CD8-positive, alpha-beta memory T cell (primary cell): ENCODE results near the gene GIPC1. TPM values are rescaled to one million over a fixed set of nuclear protein-coding genes. Genes with fewer than 3 reads are reported as not detected.
A peak's percentile ranks its signal among the peaks of the same experiment; 100 is the strongest.

ENCODE experiments used
- CTCF ChIA-PET: fragments of 350-600 bp; sonication (Branson Sonifier 250); formaldehyde crosslinking; loops from one replicate; lab custom pipeline; 2021; ENCODE audit warnings: antibody characterized with exemption; lab: Charles Lee
- POLR2A ChIA-PET: fragments of 350-600 bp; sonication (Branson Sonifier 250); formaldehyde crosslinking; loops from one replicate; lab custom pipeline; 2021; ENCODE audit warnings: antibody characterized with exemption; lab: Charles Lee
- DNase-seq, 5 donors: peaks; one replicate each; pipeline versions ENCODE4 v3.0.0 to v3.0.0-alpha.2; 2020 to 2022; ENCODE audit warnings: mixed read lengths in 1 of 5
- H3K27ac ChIP-seq: one replicate; pipeline ENCODE4 v1.7.0; 2013; ENCODE audit warnings: low read depth, mild to moderate bottlenecking, low read length, moderate library complexity
- H3K27me3 ChIP-seq: 2 replicates; pipeline ENCODE4 v1.7.0; 2013; ENCODE audit warnings: low read length, mild to moderate bottlenecking; ENCODE audit not compliant: insufficient read depth, poor library complexity, severe bottlenecking
- H3K36me3 ChIP-seq: 2 replicates; pipeline ENCODE4 v1.7.0; 2013; ENCODE audit warnings: mild to moderate bottlenecking, low read length, moderate library complexity; ENCODE audit not compliant: insufficient read depth
- H3K4me1 ChIP-seq: 2 replicates; pipeline ENCODE4 v1.7.0; 2013; ENCODE audit warnings: mild to moderate bottlenecking, low read length, moderate library complexity; ENCODE audit not compliant: insufficient read depth
- H3K4me3 ChIP-seq: 2 replicates; pipeline ENCODE4 v1.7.0; 2013; ENCODE audit warnings: mild to moderate bottlenecking, low read length
- H3K9me3 ChIP-seq: 2 replicates; pipeline ENCODE4 v1.7.0; 2013; ENCODE audit warnings: mild to moderate bottlenecking, low read length
- H3K27ac Mint-ChIP-seq, 8 donors: one replicate each; pipeline ENCODE4 v1.8.0; 2020 to 2021; ENCODE audit warnings: mixed read lengths in 8 of 8, mild to moderate bottlenecking in 6 of 8, inconsistent platforms in 3 of 8, moderate library complexity in 3 of 8
- H3K27me3 Mint-ChIP-seq, 2 donors: one replicate each; pipeline ENCODE4 v1.8.0; 2020 to 2021; ENCODE audit warnings: mixed read lengths in 2 of 2, mild to moderate bottlenecking in 1 of 2, moderate library complexity in 1 of 2
- H3K36me3 Mint-ChIP-seq, 3 donors: one replicate each; pipeline ENCODE4 v1.8.0; 2020 to 2021; ENCODE audit warnings: mixed read lengths in 3 of 3, inconsistent platforms in 1 of 3, mild to moderate bottlenecking in 1 of 3
- H3K4me1 Mint-ChIP-seq, 3 donors: one replicate each; pipeline ENCODE4 v1.8.0; 2020 to 2021; ENCODE audit warnings: mixed read lengths in 3 of 3, inconsistent platforms in 1 of 3, mild to moderate bottlenecking in 1 of 3
- H3K4me3 Mint-ChIP-seq, 7 donors: one replicate each; pipeline ENCODE4 v1.8.0; 2020 to 2021; ENCODE audit warnings: mixed read lengths in 7 of 7, mild to moderate bottlenecking in 6 of 7, moderate library complexity in 4 of 7, inconsistent platforms in 2 of 7
- H3K9me3 Mint-ChIP-seq, 5 donors: one replicate each; pipeline ENCODE4 v1.8.0; 2020 to 2022; ENCODE audit warnings: mixed read lengths in 5 of 5, mild to moderate bottlenecking in 3 of 5, moderate library complexity in 2 of 5, inconsistent platforms in 1 of 5
- polyA plus RNA-seq: library from polyadenylated mRNA; unstranded; fragments of 300-500 nt; fragmentation: Illumina TruSeq; gene quantifications from one replicate; pipeline ENCODE4 v1.2.3, GENCODE V29; 2021
- total RNA-seq, 2 experiments: library from RNA; stranded (reverse); gene quantifications; one replicate each; pipeline ENCODE4 v1.2.3, GENCODE V29; 2021

The GIPC1 gene
- total and polyA plus RNA-seq, 3 experiments from 2014 or later: 32.7 to 43.4 (median 36.7) TPM

DNA sequence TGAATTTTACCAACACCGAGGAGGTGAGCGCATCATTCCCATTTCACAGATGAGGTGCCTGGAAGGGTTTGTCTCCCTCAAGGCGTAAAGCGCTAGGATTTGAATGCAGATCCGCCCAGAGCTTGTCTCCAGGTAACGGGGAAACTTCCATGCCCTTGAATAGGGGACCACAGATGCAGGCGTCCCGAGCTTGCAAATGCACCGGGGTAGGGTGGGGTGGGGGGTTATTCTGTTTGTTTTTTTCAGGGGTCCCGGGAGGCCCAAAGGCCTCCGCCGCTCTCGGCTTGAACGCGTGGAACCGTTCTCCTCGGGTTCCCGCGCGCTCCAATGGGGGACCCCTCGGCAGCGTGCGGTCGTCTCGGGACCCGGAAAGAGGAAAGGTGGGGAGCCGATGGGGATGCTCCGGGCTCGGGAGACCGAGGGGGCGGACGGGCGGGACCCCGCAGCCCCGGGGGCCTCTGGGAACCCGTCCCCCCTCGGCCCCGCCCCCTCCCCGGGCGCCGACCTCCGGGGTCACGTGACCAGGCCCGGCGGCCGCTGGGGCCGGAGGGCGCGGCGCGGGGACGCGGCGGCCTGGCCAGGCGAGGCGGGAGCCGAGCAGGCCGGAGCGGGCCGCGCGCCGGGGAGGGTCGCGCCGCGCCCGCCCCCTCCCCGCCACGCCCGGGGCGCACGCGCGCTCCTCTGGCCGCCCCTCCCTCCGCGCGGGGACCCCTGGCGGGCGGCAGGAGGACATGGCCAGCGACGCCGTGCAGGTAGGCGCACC, 63.0 kb downstream of the GIPC1 start, which contains the start of gene PKN1:
Gene PKN1 (plus strand): TSS at position 516 of the 763 bp plus-strand sequence. CDS start 216 bp downstream, at position 732.
- Mint-ChIP-seq H3K27ac (peak within 1 kb of the TSS; percentile 84 to 97 (median 92)), H3K27me3 (peaks cover 0 to 1% of the 10 kb centered on the region in 2 donors), H3K36me3 (peaks cover 0 to 3% (median 0%) of the 10 kb centered on the region in 3 donors), H3K4me3 (peak within 1 kb of the TSS; percentile 82 to 95 (median 87)), H3K4me1 (peaks cover 29 to 47% (median 41%) of the 10 kb centered on the region in 3 donors), H3K9me3 (no peaks in the 10 kb centered on the region)
- DNase-seq: peak in 4 of 5 donors; percentile 32 to 71 (median 52)
- ChIA-PET CTCF (interaction anchor here (0.8 to 3.0 kb wide), 17 partner anchors 10 to 356 kb away, joined by 3 to 18 read pairs (median 4); partner anchors contain the start of gene ASF1B), POLR2A (interaction anchor here (0.6 to 1.8 kb wide), 8 partner anchors 7 to 281 kb away, joined by 3 to 11 read pairs (median 4); partner anchors contain the start of gene DDX39A)
- Histone ChIP-seq H3K4me1 (peaks cover 35% of the 10 kb centered on the region), H3K27me3 (no peaks in the 10 kb centered on the region), H3K27ac (peak within 1 kb of the TSS; percentile 74), H3K9me3 (no peaks in the 10 kb centered on the region), H3K4me3 (peak within 1 kb of the TSS; percentile 59), H3K36me3 (no peaks in the 10 kb centered on the region)

DNA sequence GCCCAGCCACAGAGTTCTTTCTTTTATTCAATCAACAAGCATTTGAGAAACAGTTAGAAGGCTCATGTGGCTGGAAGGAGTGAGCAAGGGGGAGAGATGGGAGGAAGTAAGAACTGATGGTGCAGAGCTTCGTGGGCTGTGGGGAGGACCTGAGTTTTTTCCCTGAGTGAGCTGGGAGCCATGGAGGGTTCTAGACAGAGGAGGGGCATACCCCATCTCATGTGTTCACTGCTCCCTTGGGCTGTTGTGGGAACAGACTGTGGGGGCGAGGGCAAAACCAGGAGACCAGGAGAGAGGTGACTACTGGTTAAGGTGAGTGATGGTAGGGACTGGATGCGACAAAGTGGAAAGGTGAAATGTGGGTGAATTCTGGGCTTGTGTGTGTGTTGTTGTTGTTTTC, 65.2 kb downstream of the GIPC1 start:
- Mint-ChIP-seq H3K27ac (peak overlapping the region in 2 of 8 donors; percentile 38 to 63), H3K9me3 (no peaks in the 10 kb centered on the region), H3K4me1 (peaks cover 22 to 34% (median 27%) of the 10 kb centered on the region in 3 donors), H3K4me3 (peak overlapping the region in 6 of 7 donors; percentile 17 to 82 (median 48)), H3K27me3 (peaks cover 0 to 1% of the 10 kb centered on the region in 2 donors), H3K36me3 (peaks cover 0 to 3% (median 0%) of the 10 kb centered on the region in 3 donors)
- H3K9me3 ChIP-seq: no peaks in the 10 kb centered on the region
- no peak for DNase-seq
- peaks cover 28% of the 10 kb centered on the region for H3K4me1 ChIP-seq
- H3K27ac ChIP-seq: no peak overlapping the region
- no peak overlapping the region for H3K4me3 ChIP-seq
- ChIA-PET CTCF (interaction anchor here (1.2 to 3.0 kb wide), 8 partner anchors 10 to 82 kb away, joined by 3 to 18 read pairs (median 6); no protein-coding TSS in a partner anchor), POLR2A (no interaction called here)
- no peaks in the 10 kb centered on the region for H3K36me3 ChIP-seq
- no peaks in the 10 kb centered on the region for H3K27me3 ChIP-seq

DNA sequence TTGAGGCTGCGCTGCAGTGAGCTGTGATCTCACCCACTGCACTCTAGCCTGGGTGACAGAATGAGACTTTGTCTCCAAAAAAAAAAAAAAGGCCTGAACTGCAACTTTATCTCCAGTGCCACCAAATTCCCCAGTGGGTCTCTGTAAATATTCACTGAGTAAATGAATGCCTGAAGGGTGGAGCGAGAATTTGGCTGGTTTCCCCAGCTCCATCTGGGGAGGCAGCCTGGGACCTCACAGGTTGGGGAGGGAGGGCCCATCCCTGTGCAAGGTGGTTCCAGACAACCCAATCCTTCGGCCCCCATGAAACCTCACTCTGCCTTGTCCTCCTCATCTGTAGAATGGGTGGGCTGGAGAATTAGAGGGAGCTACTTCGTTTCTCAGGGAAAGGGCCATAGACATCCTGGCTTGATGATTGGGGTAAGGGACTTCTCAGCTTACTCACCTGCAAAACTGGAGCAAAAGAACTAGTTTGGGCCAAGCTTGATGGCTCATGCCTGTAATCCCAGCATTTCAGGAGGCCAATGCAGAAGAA, 67.0 kb downstream of the GIPC1 start:
- no peak overlapping the region for H3K4me3 ChIP-seq
- H3K4me3 Mint-ChIP-seq: no peak overlapping the region
- no peaks in the 10 kb centered on the region for H3K36me3 Mint-ChIP-seq
- DNase-seq: no peak
- no peak overlapping the region for H3K27ac ChIP-seq
- POLR2A ChIA-PET: interaction anchor here (1.0 kb wide), 1 partner anchor 9 kb away, joined by 3 read pairs; no protein-coding TSS in a partner anchor
- H3K9me3 ChIP-seq: no peaks in the 10 kb centered on the region
- H3K36me3 ChIP-seq: no peaks in the 10 kb centered on the region
- peaks cover 0 to 1% of the 10 kb centered on the region in 2 donors for H3K27me3 Mint-ChIP-seq
- CTCF ChIA-PET: interaction anchor here (1.2 to 1.8 kb wide), 6 partner anchors 9 to 81 kb away, joined by 3 to 5 read pairs (median 4); partner anchors contain the start of gene PTGER1
- H3K27ac Mint-ChIP-seq: no peak overlapping the region
- peaks cover 15% of the 10 kb centered on the region for H3K4me1 ChIP-seq
- peaks cover 9 to 19% (median 12%) of the 10 kb centered on the region in 3 donors for H3K4me1 Mint-ChIP-seq
- H3K27me3 ChIP-seq: no peaks in the 10 kb centered on the region
- H3K9me3 Mint-ChIP-seq: no peaks in the 10 kb centered on the region

Other genes starting within 250 kb of the GIPC1 start
- gene ADGRE5, start 114.7 kb downstream of the GIPC1 start, total RNA-seq: 100 to 1,000 TPM; 231 to 233 TPM
- 311 TPM for gene ADGRE5, start 114.7 kb downstream of the GIPC1 start, polyA plus RNA-seq
- 100 to 1,000 TPM; 298 to 302 TPM for gene DDX39A, start 76.8 kb downstream of the GIPC1 start, total RNA-seq
- 110 TPM for gene DDX39A, start 76.8 kb downstream of the GIPC1 start, polyA plus RNA-seq
- gene PKN1, start 62.8 kb downstream of the GIPC1 start, total RNA-seq: 100 to 1,000 TPM; 177 to 205 TPM
- gene PKN1, start 62.8 kb downstream of the GIPC1 start, polyA plus RNA-seq: 86.6 TPM
- gene PTGER1, start 20.8 kb downstream of the GIPC1 start, total RNA-seq: not detected
- gene PTGER1, start 20.8 kb downstream of the GIPC1 start, polyA plus RNA-seq: not detected
- 100 to 1,000 TPM in 1 of 2 experiments, 10 to 100 TPM in 1; 98.6 to 103 TPM for gene DNAJB1, start 22.3 kb upstream of the GIPC1 start, total RNA-seq
- 385 TPM for gene DNAJB1, start 22.3 kb upstream of the GIPC1 start, polyA plus RNA-seq
- 100 to 1,000 TPM; 114 to 123 TPM for gene TECR, start 33.5 kb upstream of the GIPC1 start, total RNA-seq
- 268 TPM for gene TECR, start 33.5 kb upstream of the GIPC1 start, polyA plus RNA-seq
- 100 to 1,000 TPM; 123 to 126 TPM for gene NDUFB7, start 75.9 kb upstream of the GIPC1 start, total RNA-seq
- 235 TPM for gene NDUFB7, start 75.9 kb upstream of the GIPC1 start, polyA plus RNA-seq
- gene CLEC17A, start 87.0 kb upstream of the GIPC1 start, total RNA-seq: 1 to 10 TPM in 1 of 2 experiments, under 1 TPM in 1; 0.72 to 1.5 TPM
- not detected for gene CLEC17A, start 87.0 kb upstream of the GIPC1 start, polyA plus RNA-seq
- not detected for gene ADGRE3, start 178.7 kb upstream of the GIPC1 start, total RNA-seq
- gene ADGRE3, start 178.7 kb upstream of the GIPC1 start, polyA plus RNA-seq: 0.17 TPM
- 1 to 10 TPM; 9.3 to 10.0 TPM for gene ZNF333, start 193.9 kb upstream of the GIPC1 start, total RNA-seq
- 10.5 TPM for gene ZNF333, start 193.9 kb upstream of the GIPC1 start, polyA plus RNA-seq